NCI-H524 (cell line): ENCODE measurements around the gene RPL38.
A peak's percentile ranks its signal among the peaks of the same experiment; 100 is the strongest.

Source experiments
- DNase-seq, 2 experiments: peaks; one replicate each; lab custom pipeline; 2025; lab: John Stamatoyannopoulos, UW

RPL38 gene

GRCh38 chr17:74250324-74250995 lies 47.0 kb downstream of the RPL38 start:
- DNase-seq = no peak

DNA sequence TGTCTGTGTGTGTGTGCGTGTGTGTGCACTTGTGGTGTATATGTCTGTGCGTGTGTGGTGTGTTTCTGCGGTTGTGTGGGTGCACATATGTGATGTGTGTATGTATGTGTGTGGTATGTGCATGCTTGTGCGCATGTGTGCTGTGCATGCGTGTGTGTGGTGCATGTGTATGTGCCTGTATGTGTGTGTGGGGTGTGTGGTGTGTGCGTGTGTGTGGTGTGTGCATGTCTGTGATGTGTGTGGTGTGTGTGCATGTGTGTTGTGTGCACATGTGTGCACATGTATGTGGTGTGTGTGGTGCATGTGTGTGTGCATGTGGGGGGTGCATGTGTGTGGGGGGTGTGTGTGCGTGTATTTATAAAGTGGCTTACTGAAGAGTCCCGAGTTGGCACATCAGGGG lies 47.6 kb downstream of the RPL38 start:
- no peak for DNase-seq

- DNase-seq = no peak
Measured at GRCh38 chr17:74251569-74251968, 48.1 kb downstream of the RPL38 start.

DNA sequence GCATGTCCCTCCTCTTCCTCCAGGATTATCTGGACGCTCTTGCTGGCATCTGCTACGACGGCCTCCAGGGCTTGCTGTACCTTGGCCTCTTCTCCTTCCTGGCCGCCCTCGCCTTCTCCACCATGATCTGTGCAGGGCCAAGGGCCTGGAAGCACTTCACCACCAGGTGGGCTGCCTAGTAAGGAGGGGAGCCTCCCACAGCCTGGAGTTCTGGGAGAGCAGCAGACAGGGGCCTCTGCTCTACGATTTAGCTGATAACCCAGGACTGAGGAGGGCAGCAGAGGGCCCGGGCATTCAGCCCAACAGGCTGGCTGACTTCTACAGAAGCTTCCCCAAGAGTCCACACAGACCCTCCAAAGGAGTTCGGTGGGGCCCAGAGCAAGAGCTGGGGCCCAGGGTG lies 48.7 kb downstream of the RPL38 start:
- no peak for DNase-seq

DNA sequence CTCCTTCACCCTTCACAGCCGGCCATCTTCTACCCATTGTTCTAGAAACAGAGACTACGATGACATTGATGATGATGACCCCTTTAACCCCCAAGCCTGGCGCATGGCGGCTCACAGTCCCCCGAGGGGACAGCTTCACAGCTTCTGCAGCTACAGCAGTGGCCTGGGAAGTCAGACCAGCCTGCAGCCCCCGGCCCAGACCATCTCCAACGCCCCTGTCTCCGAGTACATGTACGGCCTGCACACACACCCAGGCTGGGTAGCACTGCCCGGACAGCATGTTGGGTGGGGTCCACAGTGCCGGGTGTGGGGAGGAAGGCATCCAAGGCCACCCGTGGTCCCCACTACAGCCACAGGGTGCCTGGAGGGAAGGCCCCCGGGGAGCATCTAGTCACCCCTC lies 49.6 kb downstream of the RPL38 start:
- DNase-seq = no peak

GRCh38 chr17:74257311-74257710 lies 53.8 kb downstream of the RPL38 start:
- no peak for DNase-seq

- peak; percentile 66 to 87 for DNase-seq
Measured at GRCh38 chr17:74259667-74260524, 56.4 kb downstream of the RPL38 start.
